ENCODE measurements around the gene NPC2. TPM values are rescaled to one million over a fixed set of nuclear protein-coding genes. Genes with fewer than 3 reads are reported as not detected.

Gene NPC2
- total RNA-seq (2022; extraction: Qiagen RNA extraction; ENCODE audit: low read depth) = 208 to 323 TPM (median 247 TPM) in 5 replicates

DNA sequence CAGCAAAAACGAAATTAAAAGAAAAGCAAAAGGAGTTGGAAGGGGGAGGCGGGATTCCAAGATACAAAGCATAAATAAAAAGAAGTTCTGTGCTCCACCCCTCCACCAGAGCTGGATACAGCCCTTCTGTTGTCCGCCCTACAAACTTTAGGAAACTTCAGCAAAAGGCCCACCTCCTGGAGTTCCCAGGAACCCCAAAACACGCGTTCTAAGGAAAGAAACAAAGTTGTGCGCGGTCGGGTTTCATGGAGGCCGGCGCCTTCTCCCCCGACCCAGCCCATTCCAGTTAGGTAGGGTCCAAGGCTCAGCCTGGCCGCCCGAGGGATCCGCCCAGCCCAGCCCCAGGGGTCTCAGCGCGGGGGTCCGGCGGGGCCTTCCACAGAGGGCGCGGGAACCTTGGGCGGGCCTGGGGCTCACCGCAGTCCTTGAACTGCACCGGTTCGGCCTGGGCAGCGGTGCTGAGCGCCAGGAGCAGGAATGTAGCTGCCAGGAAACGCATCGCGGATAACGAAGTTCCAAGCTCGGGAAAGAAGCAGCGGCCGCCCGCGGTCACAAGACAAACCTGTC is at the start of gene NPC2:
Gene NPC2, minus strand, starts transcription at position 530 of the 567 bp plus-strand sequence. Its CDS starts 31 bp downstream, at position 499.

DNA sequence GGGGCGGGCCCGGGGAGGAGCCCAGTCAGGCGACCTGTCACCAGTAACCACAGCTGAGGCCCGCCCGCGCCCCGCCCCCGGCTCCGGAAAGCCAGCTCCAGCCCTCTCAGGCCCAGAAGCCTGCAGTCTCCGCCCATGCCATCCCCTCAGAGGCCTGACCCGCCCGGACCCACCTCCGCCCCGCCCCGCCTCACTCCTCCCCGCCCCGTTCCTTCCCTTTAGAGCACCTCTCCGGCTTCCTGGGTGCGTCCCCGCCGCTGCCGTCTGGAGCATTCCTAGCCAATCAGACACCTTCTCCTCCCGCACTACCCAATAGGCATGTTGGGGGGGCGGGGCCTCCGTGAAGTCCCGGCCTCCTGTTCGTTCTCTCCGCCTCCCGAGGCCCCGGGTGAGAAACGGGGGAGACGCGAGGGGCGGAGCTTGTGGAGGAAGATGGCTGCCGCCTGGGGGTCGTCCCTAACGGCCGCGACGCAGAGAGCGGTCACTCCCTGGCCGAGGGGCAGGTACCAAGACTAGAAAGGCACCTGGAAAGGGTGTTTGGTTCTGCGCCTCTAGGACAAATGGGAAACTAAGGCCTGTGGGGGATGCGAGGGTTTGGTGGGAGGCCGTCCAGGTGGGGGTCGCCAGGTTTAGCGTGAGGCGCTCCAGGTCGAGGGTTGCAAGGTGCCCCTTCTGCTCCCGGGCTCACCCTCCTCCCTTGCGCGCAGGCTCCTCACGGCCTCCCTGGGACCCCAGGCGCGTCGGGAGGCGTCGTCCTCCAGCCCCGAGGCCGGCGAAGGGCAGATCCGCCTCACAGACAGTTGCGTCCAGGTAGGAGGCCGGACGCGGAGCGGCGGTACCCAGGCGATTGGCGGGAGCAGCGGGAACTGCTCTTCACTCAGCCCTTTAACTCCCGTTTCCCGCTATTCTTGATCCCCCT is 497 bp upstream of the NPC2 start, which contains the start of gene ISCA2:
Gene ISCA2, plus strand, starts transcription at position 423 of the 919 bp plus-strand sequence. Its CDS starts 10 bp downstream, at position 433.

Other genes starting within 250 kb of the NPC2 start
- 32.9 to 36.4 TPM (median 33.9 TPM) in 5 replicates for gene ABCD4, start 190.4 kb downstream of the NPC2 start, total RNA-seq (2022; extraction: Qiagen RNA extraction; ENCODE audit: low read depth)
- gene VRTN, start 144.8 kb downstream of the NPC2 start, total RNA-seq (2022; extraction: Qiagen RNA extraction; ENCODE audit: low read depth) = not detected in 5 replicates
- gene SYNDIG1L, start 67.1 kb downstream of the NPC2 start, total RNA-seq (2022; extraction: Qiagen RNA extraction; ENCODE audit: low read depth) = not detected in 5 replicates
- 39.1 to 50.1 TPM (median 43.9 TPM) in 5 replicates for gene ISCA2, start 460 bp upstream of the NPC2 start, total RNA-seq (2022; extraction: Qiagen RNA extraction; ENCODE audit: low read depth)
- 10.9 to 15.9 TPM (median 12.1 TPM) in 5 replicates for gene LTBP2, start 118.9 kb upstream of the NPC2 start, total RNA-seq (2022; extraction: Qiagen RNA extraction; ENCODE audit: low read depth)
- 26.5 to 32.8 TPM (median 28.5 TPM) in 5 replicates for gene AREL1, start 219.8 kb upstream of the NPC2 start, total RNA-seq (2022; extraction: Qiagen RNA extraction; ENCODE audit: low read depth)
- 49.9 to 67.2 TPM (median 58.9 TPM) in 5 replicates for gene FCF1, start 219.8 kb upstream of the NPC2 start, total RNA-seq (2022; extraction: Qiagen RNA extraction; ENCODE audit: low read depth)

Data from A549 treated with DMSO at 1 μM for 4 hours (cell line).